HEK293 (cell line): ENCODE measurements around the gene VPS33A.

Experiments
- HOXD13 ChIP-seq: sonication (generic); formaldehyde crosslinking; IDR thresholded peaks from 2 replicates; pipeline ENCODE4 v1.8.0; 2022; ENCODE audit warnings: missing genetic modification reagents, borderline replicate concordance
- ZBTB1 ChIP-seq: fragments of 450-650 bp; formaldehyde crosslinking; IDR thresholded peaks from 2 replicates; pipeline ENCODE4 v1.5.1; 2016; ENCODE audit warnings: missing biosample characterization, missing genetic modification characterization
- ZNF274 ChIP-seq, 2 experiments: fragments of 200-500 bp in 1 of 2; fragments of 450-650 bp in 1 of 2; sonication (Bioruptor generic) in 1 of 2; formaldehyde crosslinking in 1 of 2; IDR thresholded peaks; 2 replicates each; pipeline versions ENCODE4 v1.5.1 to v1.6.1; 2014 to 2016; ENCODE audit warnings: borderline replicate concordance in 1 of 2, inconsistent platforms in 1 of 2, low read length in 1 of 2, missing biosample characterization in 1 of 2, missing genetic modification characterization in 1 of 2
- ZNF585B ChIP-seq: fragments of 450-650 bp; formaldehyde crosslinking; IDR thresholded peaks from 2 replicates; pipeline ENCODE4 v1.5.1; 2016; ENCODE audit warnings: missing biosample characterization, missing genetic modification characterization
- TF ChIP-seq, protein P1 (sequence below): fragments of 450-650 bp; formaldehyde crosslinking; IDR thresholded peaks from 2 replicates; pipeline ENCODE4 v1.5.1; 2016; ENCODE audit warnings: missing biosample characterization, missing genetic modification characterization
- TF ChIP-seq, protein P2 (sequence below): fragments of 450-650 bp; IDR thresholded peaks from 2 replicates; pipeline ENCODE4 v1.5.1; 2018; ENCODE audit warnings: missing biosample characterization, missing genetic modification characterization
- TF ChIP-seq, protein P3 (sequence below): IDR thresholded peaks from 2 replicates; pipeline ENCODE4 v1.6.1; 2011; ENCODE audit warnings: mild to moderate bottlenecking, low read depth, low read length, borderline replicate concordance

DNA sequence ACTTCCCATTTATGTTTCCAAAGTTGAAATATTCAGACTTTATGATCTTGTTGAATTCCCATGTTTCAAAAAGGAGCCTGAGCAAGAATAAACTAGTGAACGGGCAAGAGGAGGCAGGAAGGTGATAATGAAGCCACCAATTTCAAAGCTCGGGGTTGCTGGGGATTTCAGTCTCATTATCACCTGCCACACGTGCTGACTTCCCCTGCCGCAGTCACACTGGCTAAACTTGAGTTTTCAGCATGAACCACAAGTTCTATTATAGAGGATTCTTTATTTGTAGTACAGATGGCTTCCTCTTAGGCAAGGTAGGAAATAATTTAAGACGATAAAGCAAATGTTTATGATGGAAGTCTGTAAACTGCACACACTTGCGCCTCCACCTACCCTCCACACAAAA, 22.3 kb downstream of the VPS33A start:
- TF ChIP-seq ZBTB1 (tag by site-specific recombination) (no peak), HOXD13 (CRISPR knock-in tag) (no peak), ZNF274 (IDR thresholded peaks at IDR 0.05; ENCODE audit: low read length) (no peak), ZNF274 (tag by site-specific recombination; IDR thresholded peaks at IDR 0.05; ENCODE audit: borderline replicate concordance) (no peak), ZNF585B (tag by site-specific recombination) (no peak)
- TF ChIP-seq, protein P1, sequence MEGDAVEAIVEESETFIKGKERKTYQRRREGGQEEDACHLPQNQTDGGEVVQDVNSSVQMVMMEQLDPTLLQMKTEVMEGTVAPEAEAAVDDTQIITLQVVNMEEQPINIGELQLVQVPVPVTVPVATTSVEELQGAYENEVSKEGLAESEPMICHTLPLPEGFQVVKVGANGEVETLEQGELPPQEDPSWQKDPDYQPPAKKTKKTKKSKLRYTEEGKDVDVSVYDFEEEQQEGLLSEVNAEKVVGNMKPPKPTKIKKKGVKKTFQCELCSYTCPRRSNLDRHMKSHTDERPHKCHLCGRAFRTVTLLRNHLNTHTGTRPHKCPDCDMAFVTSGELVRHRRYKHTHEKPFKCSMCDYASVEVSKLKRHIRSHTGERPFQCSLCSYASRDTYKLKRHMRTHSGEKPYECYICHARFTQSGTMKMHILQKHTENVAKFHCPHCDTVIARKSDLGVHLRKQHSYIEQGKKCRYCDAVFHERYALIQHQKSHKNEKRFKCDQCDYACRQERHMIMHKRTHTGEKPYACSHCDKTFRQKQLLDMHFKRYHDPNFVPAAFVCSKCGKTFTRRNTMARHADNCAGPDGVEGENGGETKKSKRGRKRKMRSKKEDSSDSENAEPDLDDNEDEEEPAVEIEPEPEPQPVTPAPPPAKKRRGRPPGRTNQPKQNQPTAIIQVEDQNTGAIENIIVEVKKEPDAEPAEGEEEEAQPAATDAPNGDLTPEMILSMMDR, result no peak
- TF ChIP-seq, protein P2, sequence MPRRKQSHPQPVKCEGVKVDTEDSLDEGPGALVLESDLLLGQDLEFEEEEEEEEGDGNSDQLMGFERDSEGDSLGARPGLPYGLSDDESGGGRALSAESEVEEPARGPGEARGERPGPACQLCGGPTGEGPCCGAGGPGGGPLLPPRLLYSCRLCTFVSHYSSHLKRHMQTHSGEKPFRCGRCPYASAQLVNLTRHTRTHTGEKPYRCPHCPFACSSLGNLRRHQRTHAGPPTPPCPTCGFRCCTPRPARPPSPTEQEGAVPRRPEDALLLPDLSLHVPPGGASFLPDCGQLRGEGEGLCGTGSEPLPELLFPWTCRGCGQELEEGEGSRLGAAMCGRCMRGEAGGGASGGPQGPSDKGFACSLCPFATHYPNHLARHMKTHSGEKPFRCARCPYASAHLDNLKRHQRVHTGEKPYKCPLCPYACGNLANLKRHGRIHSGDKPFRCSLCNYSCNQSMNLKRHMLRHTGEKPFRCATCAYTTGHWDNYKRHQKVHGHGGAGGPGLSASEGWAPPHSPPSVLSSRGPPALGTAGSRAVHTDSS (tag by site-specific recombination), result no peak
- TF ChIP-seq, protein P3, sequence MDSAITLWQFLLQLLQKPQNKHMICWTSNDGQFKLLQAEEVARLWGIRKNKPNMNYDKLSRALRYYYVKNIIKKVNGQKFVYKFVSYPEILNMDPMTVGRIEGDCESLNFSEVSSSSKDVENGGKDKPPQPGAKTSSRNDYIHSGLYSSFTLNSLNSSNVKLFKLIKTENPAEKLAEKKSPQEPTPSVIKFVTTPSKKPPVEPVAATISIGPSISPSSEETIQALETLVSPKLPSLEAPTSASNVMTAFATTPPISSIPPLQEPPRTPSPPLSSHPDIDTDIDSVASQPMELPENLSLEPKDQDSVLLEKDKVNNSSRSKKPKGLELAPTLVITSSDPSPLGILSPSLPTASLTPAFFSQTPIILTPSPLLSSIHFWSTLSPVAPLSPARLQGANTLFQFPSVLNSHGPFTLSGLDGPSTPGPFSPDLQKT, result no peak
